OCI-LY3 (cell line): Measurements from ENCODE around the gene TOP1.

Experiments
- CTCF ChIP-seq: fragments of 200-600, 300-600 bp; sonication (generic); IDR thresholded peaks from 2 replicates; pipeline ENCODE4 v1.5.1; 2014; ENCODE audit warnings: antibody characterized with exemption, low read length, low read depth
- EZH2phosphoT487 ChIP-seq: fragments of 200-600 bp; shearing (Covaris generic); IDR thresholded peaks from 2 replicates; pipeline ENCODE4 v1.6.1; 2018; ENCODE audit warnings: antibody characterized with exemption, mixed run types, low read depth

DNA sequence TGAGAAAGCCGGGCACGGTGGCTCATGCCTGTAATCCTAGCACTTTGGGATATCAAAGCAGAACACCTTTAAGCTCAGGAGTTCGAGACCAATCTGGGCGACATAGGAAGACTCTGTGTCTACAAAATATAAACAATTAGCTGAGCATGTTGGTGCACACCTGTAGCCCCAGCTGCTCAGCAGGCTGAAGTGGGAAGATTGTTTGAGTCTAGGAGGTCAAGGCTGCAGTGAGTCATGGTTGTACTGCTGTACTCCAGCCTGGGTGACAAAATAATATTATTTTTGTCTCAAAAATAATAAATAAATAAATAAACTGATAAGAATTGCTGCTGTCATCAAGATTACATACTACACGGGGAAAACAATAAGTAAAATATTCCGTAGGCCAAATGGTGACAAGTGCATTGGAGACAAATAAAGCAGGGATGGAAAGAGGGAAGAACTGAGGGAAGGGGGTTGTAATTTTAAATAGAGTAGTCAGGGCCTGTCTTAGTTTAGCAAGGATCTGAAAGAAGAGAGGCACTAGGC, 14.0 kb upstream of the TOP1 start:
- TF ChIP-seq CTCF = no peak
- no peak for TF ChIP-seq EZH2phosphoT487
